ENCODE results near the gene RNASET2.
A peak's percentile ranks its signal among the peaks of the same experiment; 100 is the strongest.
"Not testable (repeated sequence)": the region's sequence is repeated elsewhere in the genome, so short reads cannot be mapped to it uniquely, and the experiment has no call there.

The RNASET2 gene

GRCh38 chr6:166903027-166903426, 53.3 kb downstream of the RNASET2 start:
- peak; percentile 75 for DNase-seq (ENCODE audit: low spot score)

DNA sequence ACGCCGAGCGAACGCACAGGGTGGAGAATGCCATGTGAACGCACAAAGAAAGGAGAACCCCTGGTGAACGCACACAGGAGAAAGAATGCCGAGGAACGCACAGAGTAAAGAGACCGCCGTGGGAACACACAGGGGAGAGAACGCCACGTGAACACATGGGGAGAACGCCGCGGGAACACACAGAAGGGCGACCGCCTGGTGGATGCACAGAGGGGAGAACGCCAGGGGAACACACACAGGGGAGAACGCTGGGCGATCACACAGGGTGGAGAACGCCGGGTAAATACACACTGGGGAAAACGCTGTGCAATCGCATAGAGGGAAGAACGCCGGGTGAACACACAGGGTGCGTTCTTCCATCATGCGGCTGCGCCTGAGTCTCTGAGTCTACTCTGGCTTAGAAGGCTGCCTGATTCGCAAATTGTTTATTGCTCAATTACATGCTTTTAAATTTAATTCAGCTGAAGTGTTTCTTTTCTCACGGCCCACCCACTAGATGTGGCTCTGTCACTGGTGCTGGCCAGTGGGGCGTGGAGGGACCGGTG, 54.1 kb downstream of the RNASET2 start:
- no peak for DNase-seq (ENCODE audit: low spot score)

GRCh38 chr6:166901626-166902025, 54.7 kb downstream of the RNASET2 start:
- no peak for DNase-seq (ENCODE audit: low spot score)

GRCh38 chr6:166900956-166901607, 55.3 kb downstream of the RNASET2 start:
- no peak for DNase-seq (ENCODE audit: low spot score)

- no peak for DNase-seq (ENCODE audit: low spot score)
These were observed 56.1 kb downstream of the RNASET2 start for GRCh38 chr6:166900130-166900708.

DNA sequence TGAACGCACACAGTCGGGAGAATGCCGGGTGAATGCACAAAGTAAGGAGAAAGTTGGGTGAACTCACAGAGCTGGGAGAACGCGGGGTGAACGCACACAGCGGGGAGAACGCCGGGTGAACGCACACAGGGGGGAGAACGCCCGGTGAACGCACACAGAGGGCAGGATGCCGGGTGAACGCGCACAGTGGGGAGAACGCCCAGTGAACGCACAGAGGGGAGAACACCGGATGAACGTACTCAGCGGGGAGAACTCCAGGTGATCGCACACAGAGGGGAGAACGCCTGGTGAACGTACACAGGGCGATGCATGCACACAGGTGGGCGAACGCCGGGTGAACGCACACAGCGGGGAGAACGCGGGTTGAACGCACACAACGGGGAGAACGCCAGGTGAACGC, 57.4 kb downstream of the RNASET2 start:
- no peak for DNase-seq (ENCODE audit: low spot score)

- not testable (repeated sequence) for DNase-seq (ENCODE audit: low spot score)
These were observed 61.7 kb downstream of the RNASET2 start for GRCh38 chr6:166894614-166895013.

- DNase-seq (ENCODE audit: low spot score), result not testable (repeated sequence)
These were observed 63.9 kb downstream of the RNASET2 start for GRCh38 chr6:166892472-166892871.

- not testable (repeated sequence) for DNase-seq (ENCODE audit: low spot score)
These were observed 69.6 kb downstream of the RNASET2 start for GRCh38 chr6:166886773-166887172.

- not testable (repeated sequence) for DNase-seq (ENCODE audit: low spot score)
These were observed 71.4 kb downstream of the RNASET2 start for GRCh38 chr6:166884958-166885357.

DNA sequence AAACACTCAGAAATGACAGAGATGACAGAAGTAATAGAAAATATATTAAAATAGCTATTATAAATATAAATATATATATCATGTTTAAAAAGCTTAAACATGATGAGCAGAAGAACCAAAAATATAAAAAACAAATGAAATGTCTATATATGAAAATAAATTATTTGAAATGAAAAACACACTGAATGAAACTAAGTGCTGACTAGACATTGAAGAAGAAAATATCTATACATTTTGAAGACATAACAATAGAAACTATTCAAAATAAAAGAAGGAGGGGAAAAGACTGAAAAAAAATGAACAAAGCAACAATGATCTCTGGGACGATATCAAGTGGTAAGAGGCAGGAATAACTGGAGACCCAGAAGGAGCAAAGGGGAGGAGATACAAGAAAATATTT, 76.8 kb downstream of the RNASET2 start:
- DNase-seq (ENCODE audit: low spot score), result no peak

Data from RKO (cell line).